ENCODE results near the gene ARFGEF2. TPM values are rescaled to one million over a fixed set of nuclear protein-coding genes. Genes with fewer than 3 reads are reported as not detected.

The ARFGEF2 gene
- total and polyA plus RNA-seq, 2 of the 8 experiments (the other 6 are each of a cell fraction or from before 2014, with no cell fraction given), result 8.1 to 21.8 TPM

DNA sequence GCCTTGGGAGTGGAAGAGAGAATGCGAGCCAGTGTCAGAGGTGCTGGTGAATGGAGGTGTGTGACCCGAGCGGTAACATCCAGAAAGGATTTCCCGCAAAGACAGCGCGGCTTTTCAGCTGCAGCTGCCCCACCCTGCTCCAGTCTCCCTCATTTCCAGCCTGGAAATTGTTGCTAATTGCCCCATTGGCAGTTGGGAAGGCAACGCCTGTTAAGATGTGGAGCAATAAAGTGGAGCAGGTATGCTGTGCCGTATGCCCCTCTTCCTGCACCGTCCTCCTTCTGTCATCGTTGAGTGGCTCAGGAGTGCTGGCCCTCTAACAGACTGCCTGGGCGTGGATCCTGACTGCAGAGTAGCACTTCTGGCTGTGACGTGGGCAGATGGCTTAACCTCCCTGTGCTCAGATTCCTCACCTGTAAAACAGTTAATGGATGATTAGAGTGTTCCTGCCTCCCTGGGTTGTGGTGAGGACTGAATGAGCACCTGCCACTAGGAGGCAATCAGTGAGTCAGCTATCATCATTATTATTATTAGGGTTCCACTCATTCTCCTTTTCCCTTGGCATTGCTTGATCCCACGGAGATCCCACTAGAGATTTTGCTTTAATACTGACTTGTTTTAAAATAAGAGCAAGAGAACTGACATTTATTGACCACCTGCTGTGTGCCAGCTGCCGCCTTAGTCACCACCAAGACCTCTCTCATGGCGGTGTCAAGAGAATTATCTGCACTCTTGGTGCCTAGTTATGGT is 11.7 kb downstream of the ARFGEF2 start:
- H2AK5ac ChIP-seq (ENCODE audit: low read depth, low read length), result no peak overlapping the region
- TF ChIP-seq CTCF (IDR thresholded peaks at IDR 0.05; ENCODE audit: control extremely low read depth in 1 of 3, insufficient read depth in 1 of 3, low read depth in 1 of 3, low read length in 3 of 3) (peak in 1 of 3 experiments; percentile 20; a peak in 1 of 4 replicates), PHF8 (conservative IDR thresholded peaks at IDR 0.05; ENCODE audit: low read depth, low read length) (no peak)
- H2BK5ac ChIP-seq (ENCODE audit: low read depth, low read length), result no peak overlapping the region; the same call in 1 of the 2 replicates
- H4K91ac ChIP-seq (replicated peaks; ENCODE audit: insufficient read length, low read length), result no peak overlapping the region
- H2BK20ac ChIP-seq (ENCODE audit: low read length), result no peak overlapping the region
- no peaks in the 10 kb centered on the region; a peak in 1 of 7 replicates for H3K4me1 ChIP-seq (replicated peaks in 1 of 4; ENCODE audit: control insufficient read depth in 3 of 4, insufficient read depth in 4 of 4, low read length in 3 of 4)
- no peak overlapping the region for H3K14ac ChIP-seq (ENCODE audit: insufficient read length)
- no peaks in the 10 kb centered on the region; the same call in 1 of the 2 replicates for H3K23me2 ChIP-seq (ENCODE audit: low read depth, low read length)
- H3K23ac ChIP-seq (ENCODE audit: insufficient read length), result no peak overlapping the region
- no peak overlapping the region for H3K27ac ChIP-seq (ENCODE audit: low read depth, low read length)
- ChIA-PET POLR2A (ENCODE audit: partially characterized antibody) (no interaction called here), CTCF (ENCODE audit: partially characterized antibody) (interaction anchor here (0.9 to 1.2 kb wide), 4 partner anchors 14 to 59 kb away, joined by 3 to 6 read pairs (median 3); no protein-coding TSS in a partner anchor)
- no peak overlapping the region for H2BK15ac ChIP-seq (ENCODE audit: low read length)
- no peaks in the 10 kb centered on the region for H3K36me3 ChIP-seq (ENCODE audit: control insufficient read depth in 2 of 4, insufficient read depth in 4 of 4, low read length in 3 of 4)
- H3K56ac ChIP-seq (replicated peaks; ENCODE audit: insufficient read length, low read depth, low read length), result no peak overlapping the region
- no peak overlapping the region for H3K4me3 ChIP-seq (ENCODE audit: extremely low read depth in 1 of 4, insufficient read depth in 2 of 4, low read depth in 3 of 4, low read length in 4 of 4)
- no peak overlapping the region for H3K9ac ChIP-seq (replicated peaks in 1 of 4; ENCODE audit: extremely low read depth in 1 of 4, low read depth in 3 of 4, low read length in 3 of 4)
- H4K5ac ChIP-seq (ENCODE audit: insufficient read length, low read depth, low read length), result no peak overlapping the region
- H2AFZ ChIP-seq (ENCODE audit: low read length), result no peak overlapping the region
- WGBS, 2 experiments (ENCODE audit: extremely low coverage in 1 of 2, insufficient coverage in 1 of 2, insufficient read length in 1 of 2, insufficient replicate concordance in 2 of 2, low coverage in 1 of 2, low lambda C conversion rate in 2 of 2, missing lambda C conversion rate in 1 of 2), result 94% methylated on average over 15 of the region's 15 CpGs; no CpG with 5 or more reads in 1 of the 2 experiments
- no peak overlapping the region for H3K4me2 ChIP-seq (ENCODE audit: insufficient read depth in 1 of 2, low read depth in 2 of 2, low read length in 2 of 2)
- H3K18ac ChIP-seq (ENCODE audit: extremely low read depth, low read length), result no peak overlapping the region
- H4K20me1 ChIP-seq (replicated peaks in 1 of 2; ENCODE audit: control insufficient read depth in 1 of 2, insufficient read depth in 2 of 2, low read length in 2 of 2), result peaks cover 10 to 21% of the 10 kb centered on the region in 2 experiments
- H2BK12ac ChIP-seq (ENCODE audit: low read depth, low read length), result no peak overlapping the region
- H3K27me3 ChIP-seq (replicated peaks in 1 of 4; ENCODE audit: control insufficient read depth in 3 of 4, extremely low read depth in 1 of 4, insufficient read depth in 3 of 4, low read length in 3 of 4), result no peaks in the 10 kb centered on the region
- H3K79me1 ChIP-seq (ENCODE audit: low read depth, low read length), result peaks cover 32% of the 10 kb centered on the region
- H2BK120ac ChIP-seq (replicated peaks; ENCODE audit: low read depth, low read length), result no peak overlapping the region
- H4K8ac ChIP-seq (ENCODE audit: extremely low read depth, insufficient read depth, low read length), result no peak overlapping the region
- DNase-seq (ENCODE audit: low read depth in 1 of 2, low spot score in 2 of 2), result no peak
- no peak overlapping the region for H3K4ac ChIP-seq (replicated peaks; ENCODE audit: insufficient read length, low read depth, low read length)
- no peaks in the 10 kb centered on the region for H3K9me3 ChIP-seq (ENCODE audit: insufficient read depth in 2 of 2, low read depth in 1 of 2, low read length in 1 of 2)
- H3K79me2 ChIP-seq (ENCODE audit: control insufficient read depth in 1 of 2, insufficient read depth in 2 of 2, low read length in 2 of 2), result peaks cover 10 to 67% of the 10 kb centered on the region in 2 experiments
- FAIRE-seq, result no peak

Measured in H1 (cell line).